KMS-11 (cell line): ENCODE data around the gene B4GALT2.

ENCODE experiments used
- H2AFZ ChIP-seq: fragments of 200-600 bp; sonication (generic); 2 replicates; pipeline ENCODE4 v1.6.1; 2016; ENCODE audit warnings: antibody characterized with exemption, mixed run types, low read depth
- H3K27ac ChIP-seq: fragments of 200-600 bp; sonication (generic); 2 replicates; pipeline ENCODE4 v1.6.1; 2016; ENCODE audit warnings: mild to moderate bottlenecking, mixed run types
- H3K27me3 ChIP-seq: fragments of 200-600 bp; sonication (generic); 2 replicates; pipeline ENCODE4 v1.6.1; 2017; ENCODE audit warnings: mild to moderate bottlenecking, low read depth, mixed run types, moderate library complexity; ENCODE audit not compliant: insufficient read depth
- H3K36me3 ChIP-seq: fragments of 200-600 bp; sonication (generic); 2 replicates; pipeline ENCODE4 v1.6.1; 2017; ENCODE audit warnings: mild to moderate bottlenecking, mixed run types; ENCODE audit not compliant: insufficient read depth
- H3K4me1 ChIP-seq: fragments of 200-600 bp; sonication (generic); 2 replicates; pipeline ENCODE4 v1.6.1; 2016; ENCODE audit warnings: mild to moderate bottlenecking, low read depth, mixed run types; ENCODE audit not compliant: poor library complexity, severe bottlenecking
- H3K4me2 ChIP-seq: fragments of 200-600 bp; sonication (generic); 2 replicates; pipeline ENCODE4 v1.7.0; 2016; ENCODE audit warnings: mild to moderate bottlenecking, mixed run types
- H3K4me3 ChIP-seq: fragments of 200-600 bp; sonication (generic); IDR thresholded peaks from 2 replicates; pipeline ENCODE4 v1.6.1; 2017; ENCODE audit warnings: low read depth, low read length, mixed read lengths; ENCODE audit not compliant: insufficient read depth
- H3K79me2 ChIP-seq: fragments of 200-600 bp; sonication (generic); 2 replicates; pipeline ENCODE4 v1.6.1; 2016; ENCODE audit warnings: low read depth, mixed run types; ENCODE audit not compliant: insufficient read depth
- H3K9ac ChIP-seq: fragments of 200-600 bp; sonication (generic); 2 replicates; pipeline ENCODE4 v1.6.1; 2016; ENCODE audit warnings: mild to moderate bottlenecking, mixed run types
- H4K20me1 ChIP-seq: fragments of 200-600 bp; sonication (generic); 2 replicates; pipeline ENCODE4 v1.6.1; 2016; ENCODE audit warnings: mild to moderate bottlenecking, mixed run types; ENCODE audit not compliant: insufficient read depth
- TF ChIP-seq, protein P1 (sequence below): fragments of 200-600 bp; sonication (generic); conservative IDR thresholded peaks from 2 replicates; pipeline ENCODE4 v1.6.1; 2017; ENCODE audit warnings: low read depth, mild to moderate bottlenecking, antibody characterized with exemption, low read length, moderate library complexity, mixed read lengths

Gene B4GALT2

DNA sequence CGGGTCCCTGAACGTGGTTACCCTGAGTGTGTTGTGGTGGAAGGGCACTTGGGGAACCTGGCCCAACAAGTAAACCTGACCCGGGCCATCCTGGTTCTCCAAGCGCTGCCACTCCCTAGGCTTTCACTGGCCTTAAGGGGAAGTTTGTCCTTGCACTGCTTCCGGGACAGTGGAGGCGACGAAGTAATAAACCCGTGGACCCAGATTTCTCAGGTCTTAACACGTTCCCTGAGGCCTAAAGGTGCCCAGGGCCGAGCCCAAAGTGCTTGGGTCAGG, 12.1 kb downstream of the B4GALT2 start:
- H3K9ac ChIP-seq, result peak overlapping the region; percentile 45
- H2AFZ ChIP-seq, result peak overlapping the region; percentile 69
- H3K36me3 ChIP-seq, result no peaks in the 10 kb centered on the region
- H3K4me3 ChIP-seq, result no peak overlapping the region
- no peaks in the 10 kb centered on the region for H3K27me3 ChIP-seq
- H3K4me2 ChIP-seq, result peak overlapping the region; percentile 76
- H3K27ac ChIP-seq, result peak overlapping the region; percentile 42
- peaks cover 13% of the 10 kb centered on the region for H3K4me1 ChIP-seq
- no peaks in the 10 kb centered on the region for H3K79me2 ChIP-seq
- H4K20me1 ChIP-seq, result no peaks in the 10 kb centered on the region
- TF ChIP-seq, protein P1, sequence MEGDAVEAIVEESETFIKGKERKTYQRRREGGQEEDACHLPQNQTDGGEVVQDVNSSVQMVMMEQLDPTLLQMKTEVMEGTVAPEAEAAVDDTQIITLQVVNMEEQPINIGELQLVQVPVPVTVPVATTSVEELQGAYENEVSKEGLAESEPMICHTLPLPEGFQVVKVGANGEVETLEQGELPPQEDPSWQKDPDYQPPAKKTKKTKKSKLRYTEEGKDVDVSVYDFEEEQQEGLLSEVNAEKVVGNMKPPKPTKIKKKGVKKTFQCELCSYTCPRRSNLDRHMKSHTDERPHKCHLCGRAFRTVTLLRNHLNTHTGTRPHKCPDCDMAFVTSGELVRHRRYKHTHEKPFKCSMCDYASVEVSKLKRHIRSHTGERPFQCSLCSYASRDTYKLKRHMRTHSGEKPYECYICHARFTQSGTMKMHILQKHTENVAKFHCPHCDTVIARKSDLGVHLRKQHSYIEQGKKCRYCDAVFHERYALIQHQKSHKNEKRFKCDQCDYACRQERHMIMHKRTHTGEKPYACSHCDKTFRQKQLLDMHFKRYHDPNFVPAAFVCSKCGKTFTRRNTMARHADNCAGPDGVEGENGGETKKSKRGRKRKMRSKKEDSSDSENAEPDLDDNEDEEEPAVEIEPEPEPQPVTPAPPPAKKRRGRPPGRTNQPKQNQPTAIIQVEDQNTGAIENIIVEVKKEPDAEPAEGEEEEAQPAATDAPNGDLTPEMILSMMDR, result no peak

DNA sequence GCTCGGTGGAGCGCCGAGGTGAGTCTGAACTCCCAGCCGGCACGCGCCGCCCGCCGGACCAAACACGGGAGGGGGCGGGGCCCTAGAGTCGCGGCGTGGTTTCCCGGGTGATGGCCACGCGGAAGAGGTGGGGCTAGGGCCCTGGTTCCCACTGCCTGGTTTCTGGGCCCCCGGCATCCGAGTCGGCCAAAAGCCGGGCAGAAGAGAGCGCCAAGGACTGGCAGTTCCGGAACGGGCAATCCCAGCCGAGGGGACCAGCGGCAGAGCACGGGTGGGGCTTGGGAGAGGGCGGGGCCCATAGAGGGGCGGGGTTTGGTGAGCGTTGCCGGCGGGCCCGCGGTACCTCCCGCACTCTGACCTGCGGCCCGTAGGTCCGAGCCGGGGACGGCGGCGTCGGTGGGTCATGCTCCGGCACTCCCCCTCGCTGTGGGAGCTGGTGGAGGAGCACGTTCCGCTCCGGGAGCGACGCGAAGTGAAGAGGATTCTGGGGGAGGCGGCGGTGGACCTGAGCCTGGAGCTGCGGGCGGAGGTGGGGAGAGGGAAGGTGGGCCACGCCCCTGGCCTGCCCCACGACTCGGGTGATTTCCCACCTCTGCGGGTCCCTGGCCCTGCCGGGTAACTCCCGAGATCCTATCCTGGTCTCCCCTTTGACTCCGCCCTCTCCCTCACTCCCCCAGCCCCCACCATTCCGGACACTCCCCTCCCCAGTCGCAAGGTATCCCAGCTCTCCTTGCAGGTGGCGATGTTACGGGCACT, 12.6 kb downstream of the B4GALT2 start, which contains the start of gene CCDC24:
TSS of gene CCDC24 (plus strand) at position 124 of the 756 bp plus-strand sequence. CDS start at position 404, 280 bp downstream.
- peak within 1 kb of the TSS; percentile 76 for H3K4me2 ChIP-seq
- no peaks in the 10 kb centered on the region for H4K20me1 ChIP-seq
- H3K27me3 ChIP-seq, result no peaks in the 10 kb centered on the region
- H2AFZ ChIP-seq, result peak within 1 kb of the TSS; percentile 69
- peak within 1 kb of the TSS; percentile 45 for H3K9ac ChIP-seq
- peaks cover 13% of the 10 kb centered on the region for H3K4me1 ChIP-seq
- TF ChIP-seq, protein P1, result no peak
- no peak within 1 kb of the TSS for H3K4me3 ChIP-seq
- no peaks in the 10 kb centered on the region for H3K36me3 ChIP-seq
- H3K79me2 ChIP-seq, result no peaks in the 10 kb centered on the region
- H3K27ac ChIP-seq, result peak within 1 kb of the TSS; percentile 42

DNA sequence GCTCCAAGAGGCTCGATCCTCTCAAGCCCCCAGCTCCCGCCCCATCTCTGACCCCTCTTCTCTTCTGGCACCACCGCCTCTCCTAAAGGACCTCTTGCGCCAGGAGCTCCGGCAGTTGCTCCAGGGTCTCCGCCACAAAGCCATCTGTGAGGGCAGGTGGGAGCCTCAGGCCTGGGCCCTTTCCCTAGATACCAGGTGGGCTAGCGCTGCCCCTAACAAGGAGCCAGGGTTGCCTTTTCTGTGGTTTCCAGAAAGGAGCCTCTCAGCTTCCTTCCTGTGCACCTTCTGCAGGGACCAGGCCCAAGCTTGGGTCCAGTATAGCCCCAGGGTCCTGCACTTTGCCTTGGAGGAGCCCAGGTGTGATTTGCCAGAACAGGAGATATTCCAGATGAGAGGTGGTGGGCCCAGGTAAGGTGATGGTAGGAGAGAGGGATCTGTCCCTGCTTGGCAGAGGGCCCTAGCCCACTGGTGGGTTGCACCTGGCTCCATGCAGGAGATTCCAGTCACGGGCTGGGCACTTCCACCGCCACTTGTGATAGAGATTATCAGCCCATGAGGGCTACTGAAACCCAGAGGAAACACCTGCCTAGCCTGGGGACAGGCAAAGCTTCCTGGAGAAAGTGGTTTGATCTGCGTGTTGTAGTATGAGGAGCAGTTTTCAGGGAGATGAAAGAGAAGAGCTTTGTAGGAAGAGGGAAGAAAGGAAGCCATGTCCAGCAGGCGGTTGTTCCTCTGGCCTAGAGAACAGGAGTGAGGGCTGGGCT, 13.4 kb downstream of the B4GALT2 start:
- Histone ChIP-seq H3K4me1 (peaks cover 13% of the 10 kb centered on the region), H3K4me3 (no peak overlapping the region), H3K36me3 (no peaks in the 10 kb centered on the region), H2AFZ (peak overlapping the region; percentile 69; the same call in 1 of the 2 replicates), H4K20me1 (no peaks in the 10 kb centered on the region), H3K79me2 (no peaks in the 10 kb centered on the region), H3K4me2 (peak overlapping the region; percentile 76), H3K9ac (peak overlapping the region; percentile 45; the same call in 1 of the 2 replicates), H3K27ac (no peak overlapping the region), H3K27me3 (no peaks in the 10 kb centered on the region)
- TF ChIP-seq, protein P1, result no peak

DNA sequence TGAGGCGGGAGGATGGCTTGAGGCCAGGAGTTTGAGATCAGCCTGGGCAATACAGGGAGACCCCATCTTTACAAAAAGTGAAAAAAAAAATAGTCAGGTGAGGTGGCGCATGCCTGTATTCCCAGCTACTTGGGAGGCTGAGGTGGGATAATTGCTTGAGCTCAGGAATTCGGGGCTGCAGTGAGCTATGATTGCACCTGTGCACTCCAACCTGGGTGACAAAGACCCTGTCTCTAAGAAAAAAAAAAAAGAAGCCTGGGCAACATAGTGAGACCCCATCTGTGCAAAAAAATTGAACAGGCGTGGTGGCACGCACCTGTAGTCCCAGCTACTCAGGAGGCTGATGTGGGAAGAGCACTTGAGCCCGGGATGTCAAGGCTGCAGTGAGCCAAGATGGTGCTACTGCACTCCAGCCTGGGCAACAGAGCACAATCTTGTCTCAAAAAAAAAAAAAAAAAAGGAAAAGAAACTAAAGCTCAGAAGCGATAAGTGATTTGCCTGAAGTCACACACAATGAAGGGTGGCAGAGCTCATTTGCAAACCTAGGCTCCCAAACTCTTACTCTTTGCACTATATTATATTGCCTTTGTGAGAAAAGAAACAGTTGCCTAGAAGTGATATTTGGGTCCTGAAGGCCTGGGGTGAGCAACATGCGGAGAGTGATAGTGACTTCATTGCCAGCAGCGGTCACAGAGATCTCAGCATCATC, 14.3 kb downstream of the B4GALT2 start:
- Histone ChIP-seq H3K27ac (no peak overlapping the region), H3K27me3 (no peaks in the 10 kb centered on the region), H3K9ac (no peak overlapping the region), H3K4me3 (no peak overlapping the region), H3K79me2 (no peaks in the 10 kb centered on the region), H2AFZ (no peak overlapping the region), H3K36me3 (no peaks in the 10 kb centered on the region), H3K4me1 (peaks cover 13% of the 10 kb centered on the region), H3K4me2 (no peak overlapping the region), H4K20me1 (no peaks in the 10 kb centered on the region)
- TF ChIP-seq, protein P1, result no peak
